ENCODE measurements around the gene ZNF385D.
A peak's percentile ranks its signal among the peaks of the same experiment; 100 is the strongest.

The ZNF385D gene

GRCh38 chr3:21641959-21642358 lies 109.1 kb downstream of the ZNF385D start:
- CTCF ChIA-PET: no interaction called here
- TF ChIP-seq, protein P1, sequence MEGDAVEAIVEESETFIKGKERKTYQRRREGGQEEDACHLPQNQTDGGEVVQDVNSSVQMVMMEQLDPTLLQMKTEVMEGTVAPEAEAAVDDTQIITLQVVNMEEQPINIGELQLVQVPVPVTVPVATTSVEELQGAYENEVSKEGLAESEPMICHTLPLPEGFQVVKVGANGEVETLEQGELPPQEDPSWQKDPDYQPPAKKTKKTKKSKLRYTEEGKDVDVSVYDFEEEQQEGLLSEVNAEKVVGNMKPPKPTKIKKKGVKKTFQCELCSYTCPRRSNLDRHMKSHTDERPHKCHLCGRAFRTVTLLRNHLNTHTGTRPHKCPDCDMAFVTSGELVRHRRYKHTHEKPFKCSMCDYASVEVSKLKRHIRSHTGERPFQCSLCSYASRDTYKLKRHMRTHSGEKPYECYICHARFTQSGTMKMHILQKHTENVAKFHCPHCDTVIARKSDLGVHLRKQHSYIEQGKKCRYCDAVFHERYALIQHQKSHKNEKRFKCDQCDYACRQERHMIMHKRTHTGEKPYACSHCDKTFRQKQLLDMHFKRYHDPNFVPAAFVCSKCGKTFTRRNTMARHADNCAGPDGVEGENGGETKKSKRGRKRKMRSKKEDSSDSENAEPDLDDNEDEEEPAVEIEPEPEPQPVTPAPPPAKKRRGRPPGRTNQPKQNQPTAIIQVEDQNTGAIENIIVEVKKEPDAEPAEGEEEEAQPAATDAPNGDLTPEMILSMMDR (IDR thresholded peaks at IDR 0.05; ENCODE audit: insufficient read depth, low read length, missing control alignments): no peak
- POLR2A ChIA-PET: no interaction called here
- H3K4me3 ChIP-seq (ENCODE audit: low read depth, low read length): no peak overlapping the region
- no peak for DNase-seq (ENCODE audit: low read depth, low spot score)

DNA sequence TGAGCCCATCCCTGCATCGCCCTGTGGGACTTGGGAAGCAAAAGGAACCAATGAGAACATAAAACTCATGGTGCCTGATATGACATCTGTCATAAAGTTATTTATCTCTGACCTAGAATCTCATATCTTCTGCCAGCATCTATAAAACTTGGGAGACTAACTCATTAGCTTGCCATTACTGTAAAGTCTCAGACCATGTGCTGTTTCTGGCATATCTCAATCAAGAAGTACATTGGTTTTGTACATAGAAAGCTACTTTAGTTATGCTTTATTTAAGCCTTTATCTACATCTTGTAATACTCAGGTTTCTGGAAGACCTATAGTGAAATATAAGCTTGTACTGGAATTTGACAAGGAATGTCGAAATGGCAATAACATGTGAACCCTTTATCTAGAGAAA lies 112.5 kb downstream of the ZNF385D start:
- ChIA-PET CTCF (no interaction called here), POLR2A (no interaction called here)
- TF ChIP-seq, protein P1 (IDR thresholded peaks at IDR 0.05; ENCODE audit: insufficient read depth, low read length, missing control alignments): no peak
- DNase-seq (ENCODE audit: low read depth, low spot score): no peak
- no peak overlapping the region for H3K4me3 ChIP-seq (ENCODE audit: low read depth, low read length)

DNA sequence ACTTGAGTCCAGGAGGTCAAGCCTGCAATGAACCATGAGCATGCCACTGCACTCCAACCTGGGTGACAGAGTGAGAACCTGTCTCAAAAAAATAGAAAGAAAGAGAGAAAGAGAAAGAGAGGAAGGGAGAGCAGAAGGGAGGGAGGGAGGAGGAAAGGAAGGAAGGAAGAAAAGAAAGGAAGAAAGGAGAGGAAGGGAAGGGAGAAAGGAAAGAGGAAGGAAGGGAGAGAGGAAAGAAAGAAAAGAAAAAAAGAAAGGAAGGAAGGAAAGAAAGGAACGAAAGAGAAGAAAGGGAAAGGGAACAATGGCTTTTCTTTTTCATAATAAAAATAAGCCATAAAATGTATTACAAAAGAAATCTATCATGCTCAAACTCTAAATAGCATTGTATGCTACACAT lies 116.9 kb downstream of the ZNF385D start:
- POLR2A ChIA-PET: no interaction called here
- H3K4me3 ChIP-seq (ENCODE audit: low read depth, low read length): no peak overlapping the region
- no peak for DNase-seq (ENCODE audit: low read depth, low spot score)
- TF ChIP-seq, protein P1 (IDR thresholded peaks at IDR 0.05; ENCODE audit: insufficient read depth, low read length, missing control alignments): no peak
- CTCF ChIA-PET: no interaction called here

- H3K4me3 ChIP-seq (ENCODE audit: low read depth, low read length): no peak overlapping the region
- no peak for DNase-seq (ENCODE audit: low read depth, low spot score)
- TF ChIP-seq, protein P1 (IDR thresholded peaks at IDR 0.05; ENCODE audit: insufficient read depth, low read length, missing control alignments): no peak
- ChIA-PET POLR2A (no interaction called here), CTCF (no interaction called here)
These were observed 126.5 kb downstream of the ZNF385D start for GRCh38 chr3:21624524-21624923.

- CTCF ChIA-PET: no interaction called here
- POLR2A ChIA-PET: no interaction called here
- TF ChIP-seq, protein P1 (IDR thresholded peaks at IDR 0.05; ENCODE audit: insufficient read depth, low read length, missing control alignments): no peak
- no peak overlapping the region for H3K4me3 ChIP-seq (ENCODE audit: low read depth, low read length)
- DNase-seq (ENCODE audit: low read depth, low spot score): peak; percentile 41
These were observed 129.8 kb downstream of the ZNF385D start for GRCh38 chr3:21621181-21621651.

GRCh38 chr3:21620511-21621155 lies 130.4 kb downstream of the ZNF385D start:
- TF ChIP-seq, protein P1 (IDR thresholded peaks at IDR 0.05; ENCODE audit: insufficient read depth, low read length, missing control alignments): no peak
- ChIA-PET CTCF (no interaction called here), POLR2A (no interaction called here)
- H3K4me3 ChIP-seq (ENCODE audit: low read depth, low read length): no peak overlapping the region
- no peak for DNase-seq (ENCODE audit: low read depth, low spot score)

All from AG04449 (cell line).